ENCODE results near the gene TRPM3.
"Not testable (repeated sequence)": the region's sequence is repeated elsewhere in the genome, so short reads cannot be mapped to it uniquely, and the experiment has no call there.

Gene TRPM3

GRCh38 chr9:70724794-70725193 is 396.6 kb downstream of the TRPM3 start:
- not testable (repeated sequence) for DNase-seq

GRCh38 chr9:70724025-70724424 is 397.4 kb downstream of the TRPM3 start:
- DNase-seq = not testable (repeated sequence)

GRCh38 chr9:70706797-70707196 is 414.6 kb downstream of the TRPM3 start:
- DNase-seq = not testable (repeated sequence)

GRCh38 chr9:70701163-70701562 is 420.3 kb downstream of the TRPM3 start:
- DNase-seq = no peak

- DNase-seq = no peak
Observed at GRCh38 chr9:70696694-70697335, 424.6 kb downstream of the TRPM3 start.

GRCh38 chr9:70694758-70695157 is 426.7 kb downstream of the TRPM3 start:
- DNase-seq = no peak

GRCh38 chr9:70693186-70693585 is 428.2 kb downstream of the TRPM3 start:
- no peak for DNase-seq

GRCh38 chr9:70692431-70692830 is 429.0 kb downstream of the TRPM3 start:
- no peak for DNase-seq

- no peak for DNase-seq
Observed at GRCh38 chr9:70688704-70689103, 432.7 kb downstream of the TRPM3 start.

GRCh38 chr9:70683841-70684240 is 437.6 kb downstream of the TRPM3 start:
- no peak for DNase-seq

- no peak for DNase-seq
Observed at GRCh38 chr9:70682298-70682697, 439.1 kb downstream of the TRPM3 start.

- no peak for DNase-seq
Observed at GRCh38 chr9:70679845-70680244, 441.6 kb downstream of the TRPM3 start.

GRCh38 chr9:70678153-70678552 is 443.3 kb downstream of the TRPM3 start:
- DNase-seq = no peak

GRCh38 chr9:70677055-70677735 is 444.2 kb downstream of the TRPM3 start:
- no peak for DNase-seq

GRCh38 chr9:70675868-70676370 is 445.5 kb downstream of the TRPM3 start:
- DNase-seq = no peak

- DNase-seq = no peak
Observed at GRCh38 chr9:70673844-70674243, 447.6 kb downstream of the TRPM3 start.

GRCh38 chr9:70672161-70672649 is 449.2 kb downstream of the TRPM3 start:
- DNase-seq = no peak

GRCh38 chr9:70668751-70669150 is 452.7 kb downstream of the TRPM3 start:
- DNase-seq = no peak

- no peak for DNase-seq
Observed at GRCh38 chr9:70658765-70659164, 462.7 kb downstream of the TRPM3 start.

GRCh38 chr9:70656281-70656680 is 465.1 kb downstream of the TRPM3 start:
- no peak for DNase-seq

GRCh38 chr9:70654144-70654543 is 467.3 kb downstream of the TRPM3 start:
- no peak for DNase-seq

- not testable (repeated sequence) for DNase-seq
Observed at GRCh38 chr9:70644627-70645026, 476.8 kb downstream of the TRPM3 start.

- DNase-seq = no peak
Observed at GRCh38 chr9:70642341-70642740, 479.1 kb downstream of the TRPM3 start.

- DNase-seq = no peak
Observed at GRCh38 chr9:70641631-70642030, 479.8 kb downstream of the TRPM3 start.
